Fibroblast of skin of left quadriceps (primary cell): ENCODE results near the gene SEC24D.

Source experiments
- DNase-seq, 2 experiments: peaks; one replicate each; pipeline ENCODE4 v3.0.0-alpha.2; 2013; ENCODE audit warnings: low read depth in 2 of 2

The SEC24D gene

GRCh38 chr4:118721752-118722151, 114.2 kb downstream of the SEC24D start:
- DNase-seq, result no peak

DNA sequence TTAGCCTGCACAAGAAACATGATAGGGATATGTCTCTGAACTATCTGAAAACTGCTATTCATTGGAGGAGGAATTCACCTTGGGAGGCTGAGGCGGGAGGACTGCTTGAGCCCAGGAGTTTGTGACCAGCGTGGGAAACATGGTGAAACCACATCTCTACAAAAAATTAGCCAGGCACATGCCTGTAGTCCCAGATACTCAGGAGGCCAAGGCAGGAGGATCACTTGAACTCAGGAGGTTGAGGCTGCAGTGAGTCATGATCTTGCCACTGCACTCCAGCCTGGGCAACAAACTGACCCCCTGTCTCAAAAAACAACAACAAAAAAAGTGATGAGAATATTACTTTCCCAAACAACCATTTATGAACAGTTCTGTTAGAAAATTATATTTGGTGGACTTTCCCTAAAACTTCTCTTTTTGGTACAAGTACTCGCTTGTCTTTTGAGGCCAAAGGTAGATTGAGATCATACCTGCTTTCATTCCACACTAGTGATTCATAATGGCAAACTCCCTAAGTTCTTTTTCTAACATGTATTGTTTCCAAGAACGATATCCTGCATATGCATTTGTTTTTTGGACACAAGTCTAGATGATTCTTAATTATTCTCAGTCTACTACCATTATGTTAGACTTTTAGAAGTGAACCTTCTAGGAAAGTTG, 117.3 kb downstream of the SEC24D start:
- no peak for DNase-seq

GRCh38 chr4:118716304-118716703, 119.6 kb downstream of the SEC24D start:
- no peak for DNase-seq

GRCh38 chr4:118714682-118715081, 121.2 kb downstream of the SEC24D start:
- no peak for DNase-seq

- no peak for DNase-seq
Measured at GRCh38 chr4:118712872-118713271, 123.1 kb downstream of the SEC24D start.

GRCh38 chr4:118711052-118711451, 124.9 kb downstream of the SEC24D start:
- DNase-seq, result peak in 1 of 2 experiments; percentile 18

GRCh38 chr4:118703118-118703517, 132.8 kb downstream of the SEC24D start:
- DNase-seq, result no peak

DNA sequence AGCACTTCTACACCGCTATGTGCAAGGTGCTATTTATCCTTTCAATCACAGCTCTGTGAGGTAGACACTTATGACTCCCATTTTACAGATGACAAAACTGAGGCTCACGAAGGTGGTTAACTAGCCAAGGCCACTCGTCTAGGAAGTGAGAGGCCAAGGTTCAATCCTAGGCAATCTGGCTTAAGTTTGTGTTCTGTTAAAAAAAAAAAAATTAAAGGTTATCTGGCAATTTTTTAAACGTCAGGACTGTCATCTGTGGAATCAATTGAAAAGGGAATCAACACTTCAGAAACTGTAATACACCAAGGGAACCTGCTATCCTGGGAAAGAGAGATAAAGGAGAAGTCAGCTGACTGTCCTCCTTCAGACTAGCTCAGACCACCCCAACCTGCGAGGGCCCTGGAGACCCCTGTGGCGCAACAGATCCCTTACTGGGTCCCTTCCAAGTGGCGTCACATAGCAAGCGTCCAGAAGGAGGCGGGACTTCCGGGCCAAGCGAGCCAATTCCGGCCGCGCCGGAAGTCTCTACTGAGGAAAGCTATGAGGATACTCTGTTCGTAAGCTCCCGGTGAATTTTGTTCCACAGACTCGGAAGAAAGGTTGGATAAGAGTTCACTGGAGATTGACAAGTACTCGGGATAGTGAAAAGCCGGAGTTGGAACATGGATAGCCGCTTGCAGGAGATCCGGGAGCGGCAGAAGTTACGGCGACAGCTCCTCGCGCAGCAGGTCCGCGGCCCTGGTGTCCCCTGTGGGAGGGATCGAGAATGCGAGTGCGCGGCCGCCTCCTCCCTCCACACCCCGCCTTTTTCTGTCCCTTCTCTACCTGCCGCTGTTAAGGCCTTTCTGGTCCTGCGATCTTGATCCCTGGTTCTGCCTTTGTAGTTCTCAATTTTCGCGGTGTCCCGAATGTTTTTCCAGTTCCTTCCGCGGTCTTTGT, 150.8 kb downstream of the SEC24D start, which contains the start of gene METTL14:
Gene METTL14 (plus strand): TSS at position 520 of the 939 bp plus-strand sequence. CDS start 143 bp downstream, at position 663.
- peak; percentile 79 to 81 for DNase-seq

DNA sequence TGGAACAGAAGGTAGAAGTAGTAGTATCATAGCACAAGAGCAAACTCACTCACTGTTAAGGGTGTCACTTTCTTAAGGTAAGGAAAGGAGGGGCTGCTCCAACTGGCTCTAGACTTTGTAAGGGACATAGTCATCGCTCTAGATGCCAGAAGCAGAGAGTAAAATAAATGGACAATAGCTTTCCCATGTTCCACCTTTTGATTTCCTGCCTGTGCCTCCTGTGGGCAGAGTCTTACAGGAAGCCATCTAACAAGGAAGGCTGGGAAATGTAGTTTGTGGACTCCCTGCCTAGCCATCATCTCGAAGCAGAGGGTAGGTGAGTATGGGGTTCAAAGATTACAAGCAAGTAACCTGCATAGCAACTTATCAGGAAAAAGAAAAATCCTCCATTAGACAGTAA, 152.4 kb downstream of the SEC24D start:
- no peak for DNase-seq

- peak in 1 of 2 experiments; percentile 13 for DNase-seq
Measured at GRCh38 chr4:118682928-118683327, 153.0 kb downstream of the SEC24D start.

GRCh38 chr4:118680808-118681207, 155.1 kb downstream of the SEC24D start:
- no peak for DNase-seq

- no peak for DNase-seq
Measured at GRCh38 chr4:118676128-118676527, 159.8 kb downstream of the SEC24D start.
